OCI-LY7 (cell line): ENCODE results near the gene SARS2.

ENCODE experiments used
- CTCF ChIP-seq: fragments of 200-600 bp; sonication (generic); conservative IDR thresholded peaks from 2 replicates; pipeline ENCODE4 v1.5.1; 2014; ENCODE audit warnings: mild to moderate bottlenecking, antibody characterized with exemption, low read length, moderate library complexity, mixed read lengths
- EZH2phosphoT487 ChIP-seq: fragments of 200-600 bp; sonication (generic); IDR thresholded peaks from 2 replicates; pipeline ENCODE4 v1.6.1; 2018; ENCODE audit warnings: low read depth, borderline replicate concordance, mild to moderate bottlenecking, mixed run types, antibody characterized with exemption, low read length, moderate library complexity, mixed read lengths

- no peak for TF ChIP-seq EZH2phosphoT487
- TF ChIP-seq CTCF, result no peak
Observed at GRCh38 chr19:38958301-38958700, 27.7 kb upstream of the SARS2 start.
